ENCODE results near the gene LMTK2.

The LMTK2 gene

DNA sequence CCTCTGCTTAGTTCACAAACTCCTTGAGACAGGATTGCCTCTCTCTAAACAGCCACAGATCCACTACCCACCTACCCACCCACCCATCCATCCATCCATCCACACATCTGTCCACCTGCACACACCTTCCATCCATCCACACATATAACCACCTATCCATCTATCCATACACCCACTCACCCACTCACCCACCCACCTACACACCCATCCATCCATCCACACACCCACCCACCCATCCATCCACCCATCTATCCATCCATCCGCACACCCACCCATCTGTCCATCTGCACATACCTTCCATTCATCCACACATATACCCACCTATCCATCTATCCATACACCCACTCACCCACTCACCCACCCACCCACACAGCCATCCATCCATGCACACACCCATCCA, 135.7 kb downstream of the LMTK2 start:
- H3K4me3 ChIP-seq (ENCODE audit: low read depth, low read length): no peak overlapping the region
- DNase-seq (ENCODE audit: low read depth): no peak
- no peak for TF ChIP-seq CTCF (conservative IDR thresholded peaks at IDR 0.05; ENCODE audit: low read depth, low read length)

- no peak overlapping the region for H3K4me3 ChIP-seq (ENCODE audit: low read depth, low read length)
- no peak for TF ChIP-seq CTCF (conservative IDR thresholded peaks at IDR 0.05; ENCODE audit: low read depth, low read length)
- no peak for DNase-seq (ENCODE audit: low read depth)
Observed at GRCh38 chr7:98242934-98243333, 136.3 kb downstream of the LMTK2 start.

DNA sequence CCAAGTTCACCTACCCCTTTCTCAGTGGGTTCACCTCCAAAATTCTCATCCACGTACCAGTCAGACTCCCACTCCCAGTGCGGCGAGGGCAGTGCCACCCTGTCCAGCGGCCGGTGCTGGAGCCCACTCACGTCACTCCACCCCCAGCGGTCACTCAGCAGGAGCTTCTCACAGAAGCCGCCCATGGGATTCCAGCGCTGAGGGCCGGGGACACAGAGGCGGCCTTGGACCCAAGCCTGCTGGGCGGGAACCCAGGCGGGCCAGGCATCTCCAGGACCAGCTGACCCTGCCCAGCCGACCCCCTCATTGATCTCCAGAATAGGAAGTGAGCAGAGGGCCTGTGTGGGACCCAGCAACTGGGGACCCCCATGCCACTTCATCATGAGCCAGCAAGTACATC, 138.2 kb downstream of the LMTK2 start:
- H3K4me3 ChIP-seq (ENCODE audit: low read depth, low read length): no peak overlapping the region
- no peak for DNase-seq (ENCODE audit: low read depth)
- TF ChIP-seq CTCF (conservative IDR thresholded peaks at IDR 0.05; ENCODE audit: low read depth, low read length): no peak

GRCh38 chr7:98248156-98248555, 141.5 kb downstream of the LMTK2 start:
- H3K4me3 ChIP-seq (ENCODE audit: low read depth, low read length): no peak overlapping the region
- no peak for TF ChIP-seq CTCF (conservative IDR thresholded peaks at IDR 0.05; ENCODE audit: low read depth, low read length)
- no peak for DNase-seq (ENCODE audit: low read depth)

GRCh38 chr7:98249106-98249505, 142.4 kb downstream of the LMTK2 start:
- DNase-seq (ENCODE audit: low read depth): no peak
- H3K4me3 ChIP-seq (ENCODE audit: low read depth, low read length): no peak overlapping the region
- no peak for TF ChIP-seq CTCF (conservative IDR thresholded peaks at IDR 0.05; ENCODE audit: low read depth, low read length)

DNA sequence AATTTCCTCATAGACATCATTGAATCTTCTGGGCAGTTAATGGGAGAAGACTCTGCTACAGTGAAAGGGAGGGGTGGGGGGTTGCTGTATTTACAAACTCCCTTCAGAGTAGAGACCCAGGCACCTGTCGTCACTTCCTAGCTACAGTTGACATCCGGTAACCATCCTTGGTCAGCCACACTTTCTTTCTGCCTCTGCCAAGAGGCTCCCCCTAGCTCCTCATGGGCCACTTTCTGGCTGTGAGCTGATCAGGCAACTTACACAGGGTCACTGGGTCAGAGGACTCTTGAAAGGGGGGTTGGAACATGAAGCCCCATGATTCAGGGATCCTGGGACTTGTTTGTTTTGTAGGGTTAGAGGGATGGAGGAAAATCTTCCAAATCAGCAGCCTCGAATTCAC, 144.1 kb downstream of the LMTK2 start:
- DNase-seq (ENCODE audit: low read depth): no peak
- no peak for TF ChIP-seq CTCF (conservative IDR thresholded peaks at IDR 0.05; ENCODE audit: low read depth, low read length)
- H3K4me3 ChIP-seq (ENCODE audit: low read depth, low read length): no peak overlapping the region

DNA sequence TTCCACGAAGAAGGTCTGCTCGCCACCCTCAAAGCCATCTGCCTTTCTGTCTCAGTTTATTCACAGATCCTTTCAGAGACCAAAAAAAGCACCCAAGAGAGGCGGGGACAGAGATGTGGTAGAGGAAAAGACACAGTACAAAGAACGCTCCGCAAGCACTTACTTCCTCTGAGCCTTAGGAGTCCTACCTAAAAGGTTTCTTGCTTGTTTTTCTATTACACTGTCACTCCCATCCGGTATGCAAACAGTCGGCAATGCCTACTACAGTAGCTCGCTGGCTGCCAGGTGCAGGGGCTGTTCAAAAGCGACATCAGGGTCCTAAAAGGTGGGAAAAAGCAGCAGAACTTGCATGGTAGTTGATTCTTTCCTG, 144.6 kb downstream of the LMTK2 start:
- H3K4me3 ChIP-seq (ENCODE audit: low read depth, low read length): peak overlapping the region; percentile 96
- DNase-seq (ENCODE audit: low read depth): no peak
- TF ChIP-seq CTCF (conservative IDR thresholded peaks at IDR 0.05; ENCODE audit: low read depth, low read length): no peak
